ENCODE data around the gene BCAT1. TPM values are rescaled to one million over a fixed set of nuclear protein-coding genes. Genes with fewer than 3 reads are reported as not detected.

The BCAT1 gene
- total RNA-seq, 1 experiment from 2014 or later, result 183 TPM

DNA sequence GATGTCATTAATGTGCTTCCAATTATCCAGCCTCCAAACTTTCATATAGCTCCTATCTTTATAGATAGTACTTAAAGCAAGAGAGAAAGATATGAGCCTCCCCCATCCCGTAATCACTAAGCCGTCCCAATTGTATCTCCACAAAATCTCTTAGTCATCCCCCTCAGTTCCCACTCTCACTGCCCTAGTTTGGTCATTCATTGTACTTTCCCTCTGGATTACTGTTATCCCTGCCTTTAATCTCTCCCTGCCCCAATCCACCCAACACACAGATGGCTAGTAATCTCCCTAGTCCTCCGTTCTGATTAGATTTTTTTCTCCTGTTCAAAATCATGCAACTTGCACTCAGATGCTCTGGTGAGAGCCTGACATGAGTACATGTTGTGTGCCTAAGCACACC, 5.4 kb upstream of the BCAT1 start:
- no peak for DNase-seq
- Histone ChIP-seq H3K36me3 (ENCODE audit: insufficient read depth, low read length) (no peaks in the 10 kb centered on the region), H3K27me3 (ENCODE audit: low read length) (no peaks in the 10 kb centered on the region), H3K4me2 (ENCODE audit: low read depth, low read length, poor library complexity, severe bottlenecking) (no peak overlapping the region), H3K79me2 (ENCODE audit: low read length) (no peaks in the 10 kb centered on the region), H3K9ac (ENCODE audit: low read length) (no peak overlapping the region), H3K4me3 (ENCODE audit: low read length) (no peak overlapping the region), H3K27ac (ENCODE audit: low read length) (no peak overlapping the region), H3K4me1 (ENCODE audit: low read length) (peaks cover 37% of the 10 kb centered on the region), H2AFZ (ENCODE audit: low read length) (0 out of 2 replicates have a peak overlapping the region, but pooled peaks have one; percentile 16), H4K20me1 (ENCODE audit: insufficient read depth, low read depth, low read length) (no peaks in the 10 kb centered on the region), H3K9me3 (ENCODE audit: low read length) (no peaks in the 10 kb centered on the region), H3K9me2 (replicated peaks; ENCODE audit: insufficient read depth, low read length) (no peaks in the 10 kb centered on the region)

DNA sequence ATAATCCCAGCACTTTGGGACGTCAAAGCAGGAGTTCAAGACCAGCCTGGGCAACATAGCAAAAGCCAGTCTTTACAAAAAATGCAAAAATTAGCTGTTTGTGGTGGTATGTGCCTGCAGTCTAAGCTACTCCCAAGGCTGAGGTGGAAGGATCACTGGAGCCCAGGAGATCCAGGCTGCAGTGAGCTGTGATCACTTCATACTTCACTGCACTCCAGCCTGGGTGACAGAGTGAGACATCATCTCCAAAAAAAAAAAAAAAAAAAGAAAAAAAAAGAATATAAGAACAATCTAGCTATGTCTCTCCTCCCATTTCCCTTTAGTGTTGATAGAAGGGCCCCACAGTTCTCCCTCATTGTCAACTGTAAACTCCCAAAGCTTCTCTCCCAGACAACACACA, 3.5 kb upstream of the BCAT1 start:
- DNase-seq, result no peak
- Histone ChIP-seq H3K9me2 (replicated peaks; ENCODE audit: insufficient read depth, low read length) (no peaks in the 10 kb centered on the region), H3K27ac (ENCODE audit: low read length) (no peak overlapping the region), H4K20me1 (ENCODE audit: insufficient read depth, low read depth, low read length) (no peaks in the 10 kb centered on the region), H3K4me2 (ENCODE audit: low read depth, low read length, poor library complexity, severe bottlenecking) (peak overlapping the region; percentile 30), H3K27me3 (ENCODE audit: low read length) (no peaks in the 10 kb centered on the region), H3K79me2 (ENCODE audit: low read length) (peaks cover 14% of the 10 kb centered on the region), H3K9me3 (ENCODE audit: low read length) (no peaks in the 10 kb centered on the region), H3K4me3 (ENCODE audit: low read length) (no peak overlapping the region), H3K9ac (ENCODE audit: low read length) (no peak overlapping the region), H3K36me3 (ENCODE audit: insufficient read depth, low read length) (no peaks in the 10 kb centered on the region), H3K4me1 (ENCODE audit: low read length) (peaks cover 40% of the 10 kb centered on the region), H2AFZ (ENCODE audit: low read length) (no peak overlapping the region)

DNA sequence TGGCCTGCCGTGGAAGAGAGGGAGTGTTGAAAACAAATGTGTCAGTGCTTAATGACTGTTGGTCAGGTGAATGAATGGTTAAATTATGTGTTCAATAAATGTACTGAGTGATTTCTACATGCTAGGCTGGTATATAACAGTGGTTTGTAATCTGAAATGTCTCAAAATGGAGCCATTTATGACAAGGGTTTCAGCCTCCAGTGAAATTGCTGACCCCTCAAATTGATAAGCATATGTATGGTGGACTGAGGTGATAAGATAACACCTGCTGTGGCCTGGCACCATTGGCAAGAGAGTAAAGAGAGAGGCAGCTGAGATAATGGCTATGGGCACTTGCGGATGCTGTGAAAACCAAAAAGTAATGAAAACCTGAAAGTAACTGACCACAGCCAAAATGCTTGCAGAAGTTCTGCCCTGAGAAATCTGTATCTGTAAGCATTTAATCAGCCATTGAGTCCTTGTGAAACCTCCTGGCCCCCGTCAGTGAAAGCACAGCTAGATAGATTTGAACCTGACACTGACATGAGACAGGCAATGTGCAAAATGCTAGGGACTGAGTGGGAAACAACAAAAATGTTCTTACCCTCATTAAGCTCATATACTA, 1.4 kb upstream of the BCAT1 start:
- no peaks in the 10 kb centered on the region for H4K20me1 ChIP-seq (ENCODE audit: insufficient read depth, low read depth, low read length)
- H3K9me3 ChIP-seq (ENCODE audit: low read length), result no peaks in the 10 kb centered on the region
- H3K27me3 ChIP-seq (ENCODE audit: low read length), result no peaks in the 10 kb centered on the region
- H3K27ac ChIP-seq (ENCODE audit: low read length), result no peak overlapping the region
- H3K9me2 ChIP-seq (replicated peaks; ENCODE audit: insufficient read depth, low read length), result no peaks in the 10 kb centered on the region
- peaks cover 35% of the 10 kb centered on the region for H3K79me2 ChIP-seq (ENCODE audit: low read length)
- peak overlapping the region; percentile 23 for H3K4me2 ChIP-seq (ENCODE audit: low read depth, low read length, poor library complexity, severe bottlenecking)
- H3K4me3 ChIP-seq (ENCODE audit: low read length), result no peak overlapping the region
- no peak for DNase-seq
- H2AFZ ChIP-seq (ENCODE audit: low read length), result peak overlapping the region; percentile 53; the same call in 1 of the 2 replicates
- H3K4me1 ChIP-seq (ENCODE audit: low read length), result peaks cover 60% of the 10 kb centered on the region
- H3K9ac ChIP-seq (ENCODE audit: low read length), result no peak overlapping the region
- peaks cover 5% of the 10 kb centered on the region for H3K36me3 ChIP-seq (ENCODE audit: insufficient read depth, low read length)

DNA sequence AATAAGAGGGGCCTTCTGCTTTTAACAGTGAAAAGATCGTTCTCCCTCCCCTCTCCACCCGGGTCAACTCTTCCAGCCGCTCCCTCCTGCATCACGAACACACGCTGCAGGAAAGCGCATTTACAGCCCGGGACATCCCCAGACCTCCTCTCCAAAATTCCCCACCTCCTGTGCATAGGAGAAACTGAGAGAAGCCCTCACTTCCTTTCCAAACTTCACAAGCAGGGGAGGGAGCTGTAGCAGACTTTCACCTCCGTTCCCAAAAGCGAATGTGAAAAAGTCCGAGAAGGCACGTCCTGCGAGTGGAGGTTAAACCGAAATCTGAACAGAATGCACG, 513 bp downstream of the BCAT1 start:
- Histone ChIP-seq H3K27ac (ENCODE audit: low read length) (peak overlapping the region; percentile 72), H3K9me3 (ENCODE audit: low read length) (no peaks in the 10 kb centered on the region), H2AFZ (ENCODE audit: low read length) (peak overlapping the region; percentile 87; the same call in 1 of the 2 replicates), H3K9ac (ENCODE audit: low read length) (peak overlapping the region; percentile 83), H3K4me1 (ENCODE audit: low read length) (peaks cover 70% of the 10 kb centered on the region), H4K20me1 (ENCODE audit: insufficient read depth, low read depth, low read length) (no peaks in the 10 kb centered on the region), H3K4me2 (ENCODE audit: low read depth, low read length, poor library complexity, severe bottlenecking) (peak overlapping the region; percentile 94), H3K36me3 (ENCODE audit: insufficient read depth, low read length) (peaks cover 20% of the 10 kb centered on the region), H3K79me2 (ENCODE audit: low read length) (peaks cover 52% of the 10 kb centered on the region), H3K9me2 (replicated peaks; ENCODE audit: insufficient read depth, low read length) (no peaks in the 10 kb centered on the region), H3K27me3 (ENCODE audit: low read length) (no peaks in the 10 kb centered on the region), H3K4me3 (ENCODE audit: low read length) (peak overlapping the region; percentile 81)
- peak; percentile 78 for DNase-seq

DNA sequence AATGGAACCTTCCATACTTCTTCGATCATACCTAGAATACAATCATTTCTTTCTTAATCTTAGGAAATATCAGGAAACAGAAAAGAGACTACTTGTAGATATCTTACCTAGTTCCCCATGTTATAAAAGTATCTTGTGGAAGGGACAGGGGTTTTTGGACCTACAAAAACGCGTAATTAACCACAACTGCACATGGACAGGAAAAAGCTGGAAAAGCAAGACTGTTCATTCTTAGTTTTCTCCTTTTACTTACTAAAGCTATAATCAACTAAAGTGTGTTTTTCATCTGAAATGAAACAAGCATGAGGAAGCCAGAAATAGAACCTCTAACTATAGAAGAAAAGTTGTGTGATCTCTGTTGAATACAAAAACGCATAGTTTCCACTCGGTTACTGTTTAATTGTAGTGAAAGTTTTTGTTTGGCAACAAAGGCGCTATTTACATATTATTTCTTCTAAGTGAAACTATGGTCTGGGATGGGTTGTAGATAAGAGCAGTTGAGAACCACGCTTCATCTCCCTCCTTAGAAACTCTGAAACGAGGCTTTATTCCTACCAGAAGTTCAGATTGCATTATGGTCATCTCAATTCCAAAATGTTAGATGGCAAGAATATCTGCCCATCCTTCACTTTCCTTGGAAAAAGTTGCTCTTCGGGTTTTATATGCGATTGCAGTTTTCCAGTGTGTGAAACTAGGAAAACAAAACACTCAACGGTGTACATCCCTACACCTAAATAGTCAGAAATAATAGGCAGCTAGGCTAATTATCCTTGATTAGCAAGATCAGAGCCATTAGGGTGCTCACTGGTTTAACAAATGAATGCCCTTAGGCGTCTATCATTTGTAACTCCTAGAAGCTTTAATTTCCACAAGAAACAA, 1.1 kb downstream of the BCAT1 start:
- Histone ChIP-seq H3K27ac (ENCODE audit: low read length) (peak overlapping the region; percentile 72), H3K9ac (ENCODE audit: low read length) (peak overlapping the region; percentile 83), H3K4me1 (ENCODE audit: low read length) (peaks cover 68% of the 10 kb centered on the region)

DNA sequence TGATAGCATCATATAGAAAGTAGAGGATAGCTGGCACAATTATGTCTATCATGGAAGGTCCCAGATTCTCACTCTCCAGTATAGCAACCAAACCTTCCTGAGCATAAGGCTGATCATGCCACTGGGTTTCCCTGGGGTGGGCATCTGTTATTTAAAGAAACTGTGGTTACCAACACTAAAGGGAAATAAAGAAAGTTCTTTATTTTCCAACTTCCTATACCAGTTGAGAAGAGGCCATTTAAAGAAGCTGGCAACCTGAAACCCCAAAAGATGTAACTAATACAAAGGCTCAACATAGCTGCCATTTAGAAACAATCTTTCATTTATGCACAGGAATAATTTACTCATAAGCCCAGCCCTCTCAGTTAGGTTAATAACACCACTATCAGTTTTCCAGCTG, 3.1 kb downstream of the BCAT1 start:
- H3K4me3 ChIP-seq (ENCODE audit: low read length), result peak overlapping the region; percentile 81
- H3K4me2 ChIP-seq (ENCODE audit: low read depth, low read length, poor library complexity, severe bottlenecking), result peak overlapping the region; percentile 94

More for the DNA sequence above, 1.1 kb downstream of the BCAT1 start:
- Histone ChIP-seq H3K36me3 (ENCODE audit: insufficient read depth, low read length) (peaks cover 23% of the 10 kb centered on the region), H3K9me2 (replicated peaks; ENCODE audit: insufficient read depth, low read length) (no peaks in the 10 kb centered on the region), H3K4me2 (ENCODE audit: low read depth, low read length, poor library complexity, severe bottlenecking) (peak overlapping the region; percentile 94), H3K4me3 (ENCODE audit: low read length) (peak overlapping the region; percentile 81), H3K9me3 (ENCODE audit: low read length) (no peaks in the 10 kb centered on the region), H2AFZ (ENCODE audit: low read length) (peak overlapping the region; percentile 87; the same call in 1 of the 2 replicates), H4K20me1 (ENCODE audit: insufficient read depth, low read depth, low read length) (no peaks in the 10 kb centered on the region), H3K79me2 (ENCODE audit: low read length) (peaks cover 58% of the 10 kb centered on the region), H3K27me3 (ENCODE audit: low read length) (no peaks in the 10 kb centered on the region)
- DNase-seq, result peak; percentile 64

DNA sequence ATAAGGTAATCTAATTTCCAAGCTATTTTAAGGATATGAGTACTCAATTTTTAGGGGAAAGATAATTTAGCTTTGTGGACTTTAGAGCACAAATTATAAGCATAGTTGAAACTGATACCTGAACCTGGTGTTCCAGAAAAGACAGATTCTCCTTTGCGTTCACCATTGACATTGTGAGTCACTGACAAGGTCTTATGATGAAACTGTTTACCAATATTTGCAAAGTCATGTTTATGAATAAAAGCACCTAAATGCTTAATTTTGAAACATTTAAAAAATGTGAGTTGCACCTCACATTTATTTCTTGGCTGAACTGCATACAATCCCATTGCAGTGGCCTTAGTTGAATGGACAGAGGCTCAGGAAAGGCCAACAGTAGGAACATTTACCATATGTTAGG, 3.9 kb downstream of the BCAT1 start:
- Histone ChIP-seq H3K4me2 (ENCODE audit: low read depth, low read length, poor library complexity, severe bottlenecking) (peak overlapping the region; percentile 94), H3K9ac (ENCODE audit: low read length) (no peak overlapping the region), H3K9me3 (ENCODE audit: low read length) (no peaks in the 10 kb centered on the region), H3K36me3 (ENCODE audit: insufficient read depth, low read length) (peaks cover 27% of the 10 kb centered on the region), H4K20me1 (ENCODE audit: insufficient read depth, low read depth, low read length) (no peaks in the 10 kb centered on the region), H3K79me2 (ENCODE audit: low read length) (peaks cover 86% of the 10 kb centered on the region), H3K4me3 (ENCODE audit: low read length) (no peak overlapping the region), H2AFZ (ENCODE audit: low read length) (no peak overlapping the region), H3K9me2 (replicated peaks; ENCODE audit: insufficient read depth, low read length) (no peaks in the 10 kb centered on the region), H3K27me3 (ENCODE audit: low read length) (no peaks in the 10 kb centered on the region), H3K27ac (ENCODE audit: low read length) (peak overlapping the region; percentile 72; the same call in 1 of the 2 replicates), H3K4me1 (ENCODE audit: low read length) (peaks cover 65% of the 10 kb centered on the region)
- DNase-seq, result no peak

More for the DNA sequence above, 3.1 kb downstream of the BCAT1 start:
- no peak overlapping the region for H3K9ac ChIP-seq (ENCODE audit: low read length)
- H3K9me3 ChIP-seq (ENCODE audit: low read length), result no peaks in the 10 kb centered on the region
- no peak for DNase-seq
- H2AFZ ChIP-seq (ENCODE audit: low read length), result no peak overlapping the region
- H4K20me1 ChIP-seq (ENCODE audit: insufficient read depth, low read depth, low read length), result no peaks in the 10 kb centered on the region
- no peaks in the 10 kb centered on the region for H3K27me3 ChIP-seq (ENCODE audit: low read length)
- peak overlapping the region; percentile 72 for H3K27ac ChIP-seq (ENCODE audit: low read length)
- H3K36me3 ChIP-seq (ENCODE audit: insufficient read depth, low read length), result peaks cover 27% of the 10 kb centered on the region
- peaks cover 78% of the 10 kb centered on the region for H3K79me2 ChIP-seq (ENCODE audit: low read length)
- peaks cover 67% of the 10 kb centered on the region for H3K4me1 ChIP-seq (ENCODE audit: low read length)
- H3K9me2 ChIP-seq (replicated peaks; ENCODE audit: insufficient read depth, low read length), result no peaks in the 10 kb centered on the region

DNA sequence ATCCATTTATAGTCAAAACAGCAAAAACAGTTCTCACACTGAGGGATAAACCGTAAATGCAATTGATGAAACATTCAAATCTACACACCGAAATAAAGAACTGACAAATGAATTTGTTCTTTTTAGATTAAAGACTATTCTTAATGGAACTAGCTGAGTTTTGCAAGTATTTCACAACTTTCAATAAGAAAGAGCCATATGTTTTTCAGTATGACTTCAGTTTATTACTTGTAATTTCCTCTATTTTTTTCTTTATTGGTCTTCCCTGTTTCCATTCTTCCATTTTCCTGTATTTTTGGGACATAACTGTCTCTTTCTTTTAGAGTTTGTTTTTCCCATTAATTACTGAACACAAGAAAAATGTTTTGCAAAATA, 4.3 kb downstream of the BCAT1 start:
- Histone ChIP-seq H3K9me3 (ENCODE audit: low read length) (no peaks in the 10 kb centered on the region), H3K9me2 (replicated peaks; ENCODE audit: insufficient read depth, low read length) (no peaks in the 10 kb centered on the region), H3K79me2 (ENCODE audit: low read length) (peaks cover 90% of the 10 kb centered on the region), H3K4me3 (ENCODE audit: low read length) (no peak overlapping the region), H4K20me1 (ENCODE audit: insufficient read depth, low read depth, low read length) (no peaks in the 10 kb centered on the region), H3K9ac (ENCODE audit: low read length) (no peak overlapping the region), H3K27me3 (ENCODE audit: low read length) (no peaks in the 10 kb centered on the region), H3K4me2 (ENCODE audit: low read depth, low read length, poor library complexity, severe bottlenecking) (no peak overlapping the region), H2AFZ (ENCODE audit: low read length) (no peak overlapping the region), H3K36me3 (ENCODE audit: insufficient read depth, low read length) (peaks cover 27% of the 10 kb centered on the region), H3K4me1 (ENCODE audit: low read length) (peaks cover 63% of the 10 kb centered on the region), H3K27ac (ENCODE audit: low read length) (no peak overlapping the region)
- no peak for DNase-seq

Measured in Karpas-422 (cell line).